Activated CD8-positive, alpha-beta T cell treated with anti-CD3 and anti-CD28 coated beads for 36 hours (primary cell): ENCODE results near the gene DHRS7C. TPM values are rescaled to one million over a fixed set of nuclear protein-coding genes. Genes with fewer than 3 reads are reported as not detected.

Source experiments
- ATAC-seq: fragments of 200-7000 bp; cut with Tn5 transposase; one replicate; pipeline ENCODE4 v1.10.0; 2021; ENCODE audit warnings: mild to moderate bottlenecking, moderate library complexity
- CTCF ChIA-PET: fragments of 350-600 bp; sonication (Branson Sonifier 250); formaldehyde crosslinking; loops from one replicate; lab custom pipeline; 2021; ENCODE audit warnings: antibody characterized with exemption; lab: Charles Lee
- POLR2A ChIA-PET: fragments of 350-600 bp; sonication (Branson Sonifier 250); formaldehyde crosslinking; loops from one replicate; lab custom pipeline; 2021; ENCODE audit warnings: antibody characterized with exemption; lab: Charles Lee
- DNase-seq: peaks from one replicate; pipeline ENCODE4 v3.0.0-alpha.2; 2020
- H3K27ac Mint-ChIP-seq: one replicate; pipeline ENCODE4 v1.8.0; 2021; ENCODE audit warnings: mild to moderate bottlenecking, mixed read lengths
- H3K27me3 Mint-ChIP-seq: one replicate; pipeline ENCODE4 v1.8.0; 2021; ENCODE audit warnings: mixed read lengths
- H3K36me3 Mint-ChIP-seq: one replicate; pipeline ENCODE4 v1.8.0; 2021; ENCODE audit warnings: low read depth, mixed read lengths
- H3K4me1 Mint-ChIP-seq: one replicate; pipeline ENCODE4 v1.8.0; 2021; ENCODE audit warnings: low read depth, mixed read lengths
- H3K4me3 Mint-ChIP-seq: one replicate; pipeline ENCODE4 v1.8.0; 2021; ENCODE audit warnings: mild to moderate bottlenecking, moderate library complexity, mixed read lengths
- H3K9me3 Mint-ChIP-seq: one replicate; pipeline ENCODE4 v1.8.0; 2021; ENCODE audit warnings: mixed read lengths
- intact Hi-C: fragments of 100-400 bp; cut with micrococcal nuclease; formaldehyde crosslinking; loops from one replicate; pipeline ENCODE4 v1.10.0; 2022
- total RNA-seq, 2 experiments: library from RNA; stranded (reverse); gene quantifications; one replicate each; pipeline ENCODE4 v1.2.3, GENCODE V29; 2021
- TF ChIP-seq, protein P1 (sequence below): fragments of 200-600 bp; IDR thresholded peaks from one replicate; pipeline ENCODE4 v1.8.0; 2022; ENCODE audit warnings: antibody characterized with exemption, mild to moderate bottlenecking

Gene DHRS7C
- total RNA-seq, 2 experiments from 2014 or later, result not detected

DNA sequence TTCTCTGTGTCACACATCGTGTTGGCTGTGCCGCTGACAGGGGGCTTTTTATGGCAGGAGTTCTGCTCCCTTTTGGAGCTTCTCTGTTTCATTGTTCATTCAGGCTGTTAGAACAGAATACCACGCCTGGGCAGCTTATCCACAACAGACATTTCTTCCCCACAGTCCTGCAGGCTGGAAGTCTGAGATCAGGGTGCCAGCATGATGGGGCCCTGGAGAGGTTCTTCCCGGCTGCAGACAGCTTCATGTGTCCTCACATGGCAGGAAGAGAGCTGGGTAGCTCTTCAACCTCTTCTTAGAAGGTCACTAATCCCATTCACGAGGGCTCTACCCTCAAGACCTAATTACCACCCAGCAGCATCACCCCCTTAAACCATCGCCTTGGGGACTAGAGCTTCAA lies 65.1 kb downstream of the DHRS7C start:
- Mint-ChIP-seq H3K4me3 (no peak overlapping the region), H3K36me3 (no peaks in the 10 kb centered on the region), H3K4me1 (no peaks in the 10 kb centered on the region), H3K27me3 (peaks cover 2% of the 10 kb centered on the region), H3K27ac (no peak overlapping the region), H3K9me3 (no peaks in the 10 kb centered on the region)
- ATAC-seq (no peak), DNase-seq (no peak)
- ChIA-PET POLR2A (no interaction called here), CTCF (no interaction called here)
- intact Hi-C loops, result no loop called here
- TF ChIP-seq, protein P1, sequence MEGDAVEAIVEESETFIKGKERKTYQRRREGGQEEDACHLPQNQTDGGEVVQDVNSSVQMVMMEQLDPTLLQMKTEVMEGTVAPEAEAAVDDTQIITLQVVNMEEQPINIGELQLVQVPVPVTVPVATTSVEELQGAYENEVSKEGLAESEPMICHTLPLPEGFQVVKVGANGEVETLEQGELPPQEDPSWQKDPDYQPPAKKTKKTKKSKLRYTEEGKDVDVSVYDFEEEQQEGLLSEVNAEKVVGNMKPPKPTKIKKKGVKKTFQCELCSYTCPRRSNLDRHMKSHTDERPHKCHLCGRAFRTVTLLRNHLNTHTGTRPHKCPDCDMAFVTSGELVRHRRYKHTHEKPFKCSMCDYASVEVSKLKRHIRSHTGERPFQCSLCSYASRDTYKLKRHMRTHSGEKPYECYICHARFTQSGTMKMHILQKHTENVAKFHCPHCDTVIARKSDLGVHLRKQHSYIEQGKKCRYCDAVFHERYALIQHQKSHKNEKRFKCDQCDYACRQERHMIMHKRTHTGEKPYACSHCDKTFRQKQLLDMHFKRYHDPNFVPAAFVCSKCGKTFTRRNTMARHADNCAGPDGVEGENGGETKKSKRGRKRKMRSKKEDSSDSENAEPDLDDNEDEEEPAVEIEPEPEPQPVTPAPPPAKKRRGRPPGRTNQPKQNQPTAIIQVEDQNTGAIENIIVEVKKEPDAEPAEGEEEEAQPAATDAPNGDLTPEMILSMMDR, result no peak

DNA sequence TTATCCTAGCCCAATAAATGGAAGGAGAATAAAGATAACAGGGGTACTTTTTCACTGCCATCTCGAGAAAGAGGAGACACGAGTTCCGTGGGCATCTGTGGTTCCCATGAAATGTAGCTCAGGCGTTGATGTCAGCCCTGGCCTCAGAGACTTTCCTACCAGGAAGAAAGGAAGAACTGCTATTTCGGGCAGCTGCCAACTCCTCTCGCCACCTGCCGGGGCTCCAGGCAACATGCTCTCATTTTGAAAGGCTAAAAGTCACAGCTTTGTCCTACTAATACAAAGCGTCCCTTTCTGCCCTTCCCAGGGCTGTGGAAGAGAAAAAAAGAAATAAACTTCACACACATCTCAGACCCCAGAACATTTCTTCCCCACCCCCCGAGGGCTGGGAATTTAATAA lies 65.8 kb downstream of the DHRS7C start:
- ATAC-seq (no peak), DNase-seq (no peak)
- Mint-ChIP-seq H3K36me3 (no peaks in the 10 kb centered on the region), H3K4me1 (no peaks in the 10 kb centered on the region), H3K27me3 (peaks cover 2% of the 10 kb centered on the region), H3K4me3 (no peak overlapping the region), H3K9me3 (no peaks in the 10 kb centered on the region), H3K27ac (no peak overlapping the region)
- POLR2A ChIA-PET, result no interaction called here
- CTCF ChIA-PET, result no interaction called here
- TF ChIP-seq, protein P1, result no peak
- intact Hi-C loops, result no loop called here

Other genes with a start within 250 kb of the DHRS7C start
- 10 to 100 TPM; 59.6 to 71.5 TPM for gene STX8, start 215.8 kb downstream of the DHRS7C start, total RNA-seq
- gene CFAP52, start 214.9 kb downstream of the DHRS7C start, total RNA-seq, result not detected
- gene USP43, start 146.1 kb downstream of the DHRS7C start, total RNA-seq, result under 1 TPM; 0.38 to 0.43 TPM
- not detected for gene GSG1L2, start 30.5 kb upstream of the DHRS7C start, total RNA-seq
- gene GLP2R, start 34.3 kb upstream of the DHRS7C start, total RNA-seq, result not detected
- not detected for gene RCVRN, start 113.7 kb upstream of the DHRS7C start, total RNA-seq